Thymus (tissue), 11 donors: ENCODE data around the gene BZW2. TPM values are rescaled to one million over a fixed set of nuclear protein-coding genes. Genes with fewer than 3 reads are reported as not detected.

Experiments used
- DNase-seq, 9 donors: peaks; one replicate each; pipeline ENCODE4 v3.0.0-alpha.2; 2013; ENCODE audit warnings: low spot score in 9 of 9, low read depth in 6 of 9, missing footprints in 1 of 9
- H3K27ac ChIP-seq, 2 donors: one replicate each; pipeline ENCODE4 v1.5.1; 2013; ENCODE audit warnings: control low read depth in 1 of 2, low read depth in 1 of 2, low read length in 1 of 2, mild to moderate bottlenecking in 1 of 2, moderate library complexity in 1 of 2
- H3K27me3 ChIP-seq, 2 donors: one replicate each; pipeline ENCODE4 v1.5.1; 2013; ENCODE audit warnings: low read length in 1 of 2; ENCODE audit not compliant: control insufficient read depth in 2 of 2, insufficient read depth in 1 of 2
- H3K36me3 ChIP-seq, 2 donors: one replicate each; pipeline ENCODE4 v1.5.1; 2013; ENCODE audit warnings: low read length in 1 of 2, mild to moderate bottlenecking in 1 of 2, moderate library complexity in 1 of 2; ENCODE audit not compliant: control insufficient read depth in 2 of 2, insufficient read depth in 2 of 2
- H3K4me1 ChIP-seq, 2 donors: one replicate each; pipeline ENCODE4 v1.5.1; 2013; ENCODE audit warnings: low read length in 2 of 2; ENCODE audit not compliant: control insufficient read depth in 2 of 2, insufficient read depth in 2 of 2
- H3K4me3 ChIP-seq, 2 donors: one replicate each; pipeline ENCODE4 v1.5.1; 2013; ENCODE audit warnings: low read length in 2 of 2, control low read depth in 1 of 2, mild to moderate bottlenecking in 1 of 2
- H3K9me3 ChIP-seq, 2 donors: one replicate each; pipeline ENCODE4 v1.5.1; 2013; ENCODE audit warnings: low read length in 1 of 2, mild to moderate bottlenecking in 1 of 2; ENCODE audit not compliant: control insufficient read depth in 2 of 2, insufficient read depth in 1 of 2
- WGBS: extraction: QIAGEN DNeasy Blood & Tissue Kit; methylation state at CpG from one replicate; pipeline ENCODE4 v1.1.7; 2013; 5-methylcytosine and 5-hydroxymethylcytosine counted together
- polyA plus RNA-seq: library from polyadenylated mRNA; stranded (reverse); fragments of 200-250 nt; gene quantifications from one replicate; pipeline ENCODE4 v1.2.3, GENCODE V29; 2013
- total RNA-seq: library from RNA; stranded (reverse); fragments of 120-200 nt; gene quantifications from one replicate; pipeline ENCODE4 v1.2.4, GENCODE V29; 2013
- donor health status: healthy.

The BZW2 gene
- total and polyA plus RNA-seq, 2 donors = 40.3 to 41.1 TPM

GRCh38 chr7:16743236-16743635 lies 97.3 kb downstream of the BZW2 start:
- 93% methylated on average over 4 of the region's 4 CpGs for WGBS
- no peaks in the 10 kb centered on the region for H3K36me3 ChIP-seq
- no peaks in the 10 kb centered on the region for H3K27me3 ChIP-seq
- H3K4me1 ChIP-seq = no peaks in the 10 kb centered on the region
- no peak for DNase-seq
- H3K27ac ChIP-seq = no peak overlapping the region
- no peak overlapping the region for H3K4me3 ChIP-seq
- H3K9me3 ChIP-seq = no peaks in the 10 kb centered on the region

- Histone ChIP-seq H3K27me3 (no peaks in the 10 kb centered on the region), H3K4me1 (no peaks in the 10 kb centered on the region), H3K36me3 (no peaks in the 10 kb centered on the region), H3K4me3 (no peak overlapping the region), H3K27ac (no peak overlapping the region), H3K9me3 (no peaks in the 10 kb centered on the region)
- 82% methylated on average over 6 of the region's 6 CpGs for WGBS
- no peak for DNase-seq
These were observed 98.7 kb downstream of the BZW2 start for GRCh38 chr7:16744518-16745250.

GRCh38 chr7:16745645-16746044 lies 99.7 kb downstream of the BZW2 start:
- Histone ChIP-seq H3K9me3 (no peaks in the 10 kb centered on the region), H3K4me1 (no peaks in the 10 kb centered on the region), H3K27me3 (no peaks in the 10 kb centered on the region), H3K4me3 (no peak overlapping the region), H3K36me3 (no peaks in the 10 kb centered on the region), H3K27ac (no peak overlapping the region)
- no peak for DNase-seq
- 32% methylated on average over 2 of the region's 2 CpGs for WGBS

- Histone ChIP-seq H3K27me3 (no peaks in the 10 kb centered on the region), H3K9me3 (no peaks in the 10 kb centered on the region), H3K4me1 (no peaks in the 10 kb centered on the region), H3K36me3 (no peaks in the 10 kb centered on the region), H3K4me3 (no peak overlapping the region), H3K27ac (no peak overlapping the region)
- WGBS = 95% methylated on average over 1 of the region's 1 CpG
- no peak for DNase-seq
These were observed 101.1 kb downstream of the BZW2 start for GRCh38 chr7:16747102-16747501.

GRCh38 chr7:16753102-16753931 lies 107.3 kb downstream of the BZW2 start, which contains the start of gene TSPAN13:
TSS of gene TSPAN13 (plus strand) at chr7:16753755. CDS start at chr7:16753968, 213 bp downstream.
- DNase-seq = peak; percentile 47 to 90 (median 78)
- Histone ChIP-seq H3K27me3 (peaks cover 4 to 16% of the 10 kb centered on the region in 2 donors), H3K4me3 (peak within 1 kb of the TSS; percentile 68 to 76), H3K4me1 (peaks cover 8 to 11% of the 10 kb centered on the region in 2 donors), H3K36me3 (no peaks in the 10 kb centered on the region), H3K9me3 (no peaks in the 10 kb centered on the region), H3K27ac (peak within 1 kb of the TSS; percentile 31 to 49)
- 3% methylated on average over 48 of the region's 48 CpGs for WGBS

GRCh38 chr7:16753932-16754855 lies 108.2 kb downstream of the BZW2 start:
- peak in 4 of 9 donors; percentile 13 to 43 (median 28) for DNase-seq
- peaks cover 4 to 16% of the 10 kb centered on the region in 2 donors for H3K27me3 ChIP-seq
- no peaks in the 10 kb centered on the region for H3K9me3 ChIP-seq
- WGBS = 2% methylated on average over 58 of the region's 58 CpGs
- peak overlapping the region; percentile 8 to 42 for H3K27ac ChIP-seq
- peak overlapping the region; percentile 68 to 76 for H3K4me3 ChIP-seq
- H3K4me1 ChIP-seq = peaks cover 8 to 11% of the 10 kb centered on the region in 2 donors
- H3K36me3 ChIP-seq = no peaks in the 10 kb centered on the region

GRCh38 chr7:16754856-16755317 lies 108.9 kb downstream of the BZW2 start:
- 40% methylated on average over 6 of the region's 6 CpGs for WGBS
- peak overlapping the region; percentile 68 to 76 for H3K4me3 ChIP-seq
- DNase-seq = no peak
- H3K27ac ChIP-seq = no peak overlapping the region
- no peaks in the 10 kb centered on the region for H3K9me3 ChIP-seq
- no peaks in the 10 kb centered on the region for H3K36me3 ChIP-seq
- peaks cover 8 to 11% of the 10 kb centered on the region in 2 donors for H3K4me1 ChIP-seq
- H3K27me3 ChIP-seq = peaks cover 4 to 16% of the 10 kb centered on the region in 2 donors

- Histone ChIP-seq H3K4me3 (no peak overlapping the region), H3K36me3 (no peaks in the 10 kb centered on the region), H3K4me1 (peaks cover 8 to 11% of the 10 kb centered on the region in 2 donors), H3K27ac (no peak overlapping the region), H3K9me3 (no peaks in the 10 kb centered on the region), H3K27me3 (peaks cover 4 to 16% of the 10 kb centered on the region in 2 donors)
- no peak for DNase-seq
These were observed 109.4 kb downstream of the BZW2 start for GRCh38 chr7:16755397-16755796.
